ENCODE measurements around the gene TRIM2. TPM values are rescaled to one million over a fixed set of nuclear protein-coding genes. Genes with fewer than 3 reads are reported as not detected.

TRIM2 gene
- total RNA-seq: 1 to 10 TPM; 2.6 to 7.2 (median 3.8) TPM

- intact Hi-C loops (cut with DNase I; ENCODE audit: low total_unique reads) (no loop called here), in situ Hi-C loops (cut with MboI; ENCODE audit: low sequenced_read_pairs in 4 of 4) (loop anchor here in 1 of 4 donors (25.0 kb wide), 1 partner anchor 108 kb away; no protein-coding TSS in a partner anchor)
- DNase-seq (peak; percentile 10 to 48), ATAC-seq (peak; percentile 62 to 71)
- no peaks in the 10 kb centered on the region for H3K9me3 ChIP-seq
- no peaks in the 10 kb centered on the region for H3K27me3 ChIP-seq
- H3K4me1 ChIP-seq: peaks cover 0 to 3% of the 10 kb centered on the region in 2 donors
- H3K4me3 ChIP-seq: peak within 1 kb of the TSS; percentile 10 to 47 (median 31)
- TF ChIP-seq POLR2A (IDR thresholded peaks at IDR 0.05) (peak in 1 of 2 donors; percentile 22), CTCF (IDR thresholded peaks at IDR 0.05 in 4 of 5, conservative IDR thresholded peaks at IDR 0.05 in 1 of 5) (no peak)
- no peaks in the 10 kb centered on the region for H3K36me3 ChIP-seq
- peak within 1 kb of the TSS in 1 of 4 donors; percentile 18 for H3K27ac ChIP-seq
These were observed at the start of gene TRIM2 for GRCh38 chr4:153204247-153204671. Gene TRIM2 (plus strand): TSS chr4:153204443. CDS start chr4:153204531, 88 bp downstream.

GRCh38 chr4:153155686-153156085, 48.6 kb upstream of the TRIM2 start:
- no peak overlapping the region for H3K4me3 ChIP-seq
- intact Hi-C loops (cut with DNase I; ENCODE audit: low total_unique reads): no loop called here
- ATAC-seq: no peak

GRCh38 chr4:153156263-153156662, 48.0 kb upstream of the TRIM2 start:
- no peaks in the 10 kb centered on the region for H3K27me3 ChIP-seq
- TF ChIP-seq CTCF (IDR thresholded peaks at IDR 0.05 in 4 of 5, conservative IDR thresholded peaks at IDR 0.05 in 1 of 5): no peak
- no peak for TF ChIP-seq POLR2A (IDR thresholded peaks at IDR 0.05)

More at GRCh38 chr4:153155686-153156085, 48.6 kb upstream of the TRIM2 start:
- no peak for TF ChIP-seq POLR2A (IDR thresholded peaks at IDR 0.05)
- TF ChIP-seq CTCF (IDR thresholded peaks at IDR 0.05 in 4 of 5, conservative IDR thresholded peaks at IDR 0.05 in 1 of 5): no peak
- Histone ChIP-seq H3K9me3 (no peaks in the 10 kb centered on the region), H3K27me3 (no peaks in the 10 kb centered on the region), H3K27ac (no peak overlapping the region), H3K36me3 (no peaks in the 10 kb centered on the region), H3K4me1 (peaks cover 9 to 16% of the 10 kb centered on the region in 2 donors)
- in situ Hi-C loops (cut with MboI; ENCODE audit: low sequenced_read_pairs in 4 of 4): loop anchor here in 1 of 4 donors (10.0 kb wide), 1 partner anchor 149 kb away; no protein-coding TSS in a partner anchor
- no peak for DNase-seq

GRCh38 chr4:153156721-153157120, 47.5 kb upstream of the TRIM2 start:
- intact Hi-C loops (cut with DNase I; ENCODE audit: low total_unique reads) (no loop called here), in situ Hi-C loops (cut with MboI; ENCODE audit: low sequenced_read_pairs in 4 of 4) (loop anchor here in 1 of 4 donors (10.0 kb wide), 1 partner anchor 148 kb away; no protein-coding TSS in a partner anchor)
- DNase-seq: no peak
- H3K4me3 ChIP-seq: no peak overlapping the region
- H3K9me3 ChIP-seq: no peaks in the 10 kb centered on the region
- H3K36me3 ChIP-seq: no peaks in the 10 kb centered on the region
- H3K4me1 ChIP-seq: peaks cover 9 to 16% of the 10 kb centered on the region in 2 donors
- no peaks in the 10 kb centered on the region for H3K27me3 ChIP-seq
- no peak for ATAC-seq
- TF ChIP-seq CTCF (IDR thresholded peaks at IDR 0.05 in 4 of 5, conservative IDR thresholded peaks at IDR 0.05 in 1 of 5) (no peak), POLR2A (IDR thresholded peaks at IDR 0.05) (no peak)
- H3K27ac ChIP-seq: no peak overlapping the region

More at GRCh38 chr4:153156263-153156662, 48.0 kb upstream of the TRIM2 start:
- intact Hi-C loops (cut with DNase I; ENCODE audit: low total_unique reads) (no loop called here), in situ Hi-C loops (cut with MboI; ENCODE audit: low sequenced_read_pairs in 4 of 4) (loop anchor here in 1 of 4 donors (10.0 kb wide), 1 partner anchor 149 kb away; no protein-coding TSS in a partner anchor)
- Histone ChIP-seq H3K36me3 (no peaks in the 10 kb centered on the region), H3K9me3 (no peaks in the 10 kb centered on the region), H3K27ac (no peak overlapping the region), H3K4me3 (no peak overlapping the region), H3K4me1 (peaks cover 9 to 16% of the 10 kb centered on the region in 2 donors)
- no peak for ATAC-seq
- DNase-seq: no peak
